ENCODE results near the gene HS6ST1. TPM values are rescaled to one million over a fixed set of nuclear protein-coding genes. Genes with fewer than 3 reads are reported as not detected.

Gene HS6ST1
- total RNA-seq, 2 donors from 2014 or later, result 25.4 to 44.8 TPM

DNA sequence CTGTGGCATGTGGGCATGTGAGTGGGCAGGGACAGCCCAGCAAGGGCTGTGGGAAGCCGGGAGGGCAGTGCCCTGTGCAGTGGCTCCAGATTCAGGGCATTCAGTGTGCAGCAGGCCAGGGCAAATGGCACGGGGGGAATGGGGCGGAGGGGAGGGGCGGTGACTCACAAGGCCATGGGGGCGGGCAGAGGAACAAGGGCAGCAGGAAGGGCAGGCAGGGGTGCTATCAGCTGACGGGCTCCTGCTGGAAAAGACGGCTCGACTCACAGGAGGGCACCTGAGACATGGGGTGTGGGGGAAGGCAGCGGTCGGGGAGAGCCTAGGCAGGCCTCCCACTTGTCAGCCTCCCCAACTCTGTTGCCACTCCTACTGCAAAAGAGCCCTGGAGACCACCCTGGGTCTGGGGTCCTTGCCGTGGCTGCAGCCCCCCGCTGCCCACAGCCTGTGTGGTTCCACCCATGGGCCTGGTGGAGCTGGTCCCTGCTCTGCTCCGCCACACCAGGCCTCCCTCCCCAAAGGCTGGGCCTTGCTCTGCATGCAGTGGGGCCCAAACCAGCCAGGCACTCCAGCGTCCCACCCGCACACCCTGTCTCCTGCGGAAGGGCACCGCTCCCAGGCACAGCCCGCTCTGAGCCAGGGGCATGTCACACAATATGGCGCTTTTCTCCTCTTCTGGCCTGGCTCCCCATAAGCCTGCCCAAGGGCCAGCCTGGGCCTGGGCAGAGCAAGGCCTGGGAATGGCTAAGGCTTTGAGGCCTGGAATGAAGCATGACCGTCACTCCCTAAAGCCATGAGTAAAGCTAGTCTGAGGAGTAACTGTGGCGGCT, 25.9 kb downstream of the HS6ST1 start:
- ATAC-seq (peak; percentile 60), DNase-seq (peak; percentile 56 to 78 (median 73))
- 33 to 67% methylated on average over 10 to 17 of the region's 21 CpGs for WGBS, 2 donors
- H3K27ac ChIP-seq, result peak overlapping the region in 3 of 4 donors; percentile 12 to 38 (median 19)
- no peaks in the 10 kb centered on the region for H3K9me3 ChIP-seq
- peaks cover 43% of the 10 kb centered on the region for H3K4me1 ChIP-seq
- intact Hi-C loops (cut with DNase I), result no loop called here
- TF ChIP-seq POLR2A (IDR thresholded peaks at IDR 0.05), result no peak
- TF ChIP-seq, protein P1, sequence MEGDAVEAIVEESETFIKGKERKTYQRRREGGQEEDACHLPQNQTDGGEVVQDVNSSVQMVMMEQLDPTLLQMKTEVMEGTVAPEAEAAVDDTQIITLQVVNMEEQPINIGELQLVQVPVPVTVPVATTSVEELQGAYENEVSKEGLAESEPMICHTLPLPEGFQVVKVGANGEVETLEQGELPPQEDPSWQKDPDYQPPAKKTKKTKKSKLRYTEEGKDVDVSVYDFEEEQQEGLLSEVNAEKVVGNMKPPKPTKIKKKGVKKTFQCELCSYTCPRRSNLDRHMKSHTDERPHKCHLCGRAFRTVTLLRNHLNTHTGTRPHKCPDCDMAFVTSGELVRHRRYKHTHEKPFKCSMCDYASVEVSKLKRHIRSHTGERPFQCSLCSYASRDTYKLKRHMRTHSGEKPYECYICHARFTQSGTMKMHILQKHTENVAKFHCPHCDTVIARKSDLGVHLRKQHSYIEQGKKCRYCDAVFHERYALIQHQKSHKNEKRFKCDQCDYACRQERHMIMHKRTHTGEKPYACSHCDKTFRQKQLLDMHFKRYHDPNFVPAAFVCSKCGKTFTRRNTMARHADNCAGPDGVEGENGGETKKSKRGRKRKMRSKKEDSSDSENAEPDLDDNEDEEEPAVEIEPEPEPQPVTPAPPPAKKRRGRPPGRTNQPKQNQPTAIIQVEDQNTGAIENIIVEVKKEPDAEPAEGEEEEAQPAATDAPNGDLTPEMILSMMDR (IDR thresholded peaks at IDR 0.05), result no peak
- H3K36me3 ChIP-seq (replicated peaks in 1 of 2; ENCODE audit: insufficient read depth in 1 of 2, low read depth in 2 of 2), result no peaks in the 10 kb centered on the region
- H3K4me3 ChIP-seq, result no peak overlapping the region
- no peaks in the 10 kb centered on the region for H3K27me3 ChIP-seq

- H3K4me1 ChIP-seq, result peaks cover 51% of the 10 kb centered on the region
- intact Hi-C loops (cut with DNase I), result no loop called here
- H3K9me3 ChIP-seq, result no peaks in the 10 kb centered on the region
- no peak overlapping the region for H3K4me3 ChIP-seq
- peak overlapping the region in 2 of 4 donors; percentile 12 to 19 for H3K27ac ChIP-seq
- ATAC-seq (no peak), DNase-seq (no peak)
- no peaks in the 10 kb centered on the region for H3K27me3 ChIP-seq
- no peak for TF ChIP-seq POLR2A (IDR thresholded peaks at IDR 0.05)
- TF ChIP-seq, protein P1 (IDR thresholded peaks at IDR 0.05), result no peak
- H3K36me3 ChIP-seq (replicated peaks in 1 of 2; ENCODE audit: insufficient read depth in 1 of 2, low read depth in 2 of 2), result no peaks in the 10 kb centered on the region
- 78 to 90% methylated on average over 9 to 19 of the region's 19 CpGs for WGBS, 2 donors
Measured at GRCh38 chr2:128291844-128292598, 26.6 kb downstream of the HS6ST1 start.

- ATAC-seq, result no peak
- WGBS, 2 donors, result 61 to 91% methylated on average over 3 to 13 of the region's 13 CpGs
- H3K36me3 ChIP-seq (replicated peaks in 1 of 2; ENCODE audit: insufficient read depth in 1 of 2, low read depth in 2 of 2), result no peaks in the 10 kb centered on the region
- TF ChIP-seq, protein P1 (IDR thresholded peaks at IDR 0.05), result no peak
- no peak for TF ChIP-seq POLR2A (IDR thresholded peaks at IDR 0.05)
- H3K27me3 ChIP-seq, result no peaks in the 10 kb centered on the region
- H3K4me1 ChIP-seq, result peaks cover 58% of the 10 kb centered on the region
- no peak overlapping the region for H3K4me3 ChIP-seq
- peak overlapping the region in 1 of 4 donors; percentile 19 for H3K27ac ChIP-seq
- intact Hi-C loops (cut with DNase I), result no loop called here
- DNase-seq, result peak in 2 of 4 donors; percentile 36 to 41
- H3K9me3 ChIP-seq, result no peaks in the 10 kb centered on the region
Measured at GRCh38 chr2:128291161-128291843, 27.4 kb downstream of the HS6ST1 start.

- intact Hi-C loops (cut with DNase I), result no loop called here
- H3K4me1 ChIP-seq, result peaks cover 56% of the 10 kb centered on the region
- no peaks in the 10 kb centered on the region for H3K27me3 ChIP-seq
- no peak for DNase-seq
- no peaks in the 10 kb centered on the region for H3K36me3 ChIP-seq (replicated peaks in 1 of 2; ENCODE audit: insufficient read depth in 1 of 2, low read depth in 2 of 2)
- ATAC-seq, result no peak
- 94 to 95% methylated on average over 3 of the region's 3 CpGs for WGBS, 2 donors
- no peak for TF ChIP-seq POLR2A (IDR thresholded peaks at IDR 0.05)
- TF ChIP-seq, protein P1 (IDR thresholded peaks at IDR 0.05), result no peak
- no peaks in the 10 kb centered on the region for H3K9me3 ChIP-seq
- H3K27ac ChIP-seq, result no peak overlapping the region
- H3K4me3 ChIP-seq, result no peak overlapping the region
Measured at GRCh38 chr2:128290356-128290755, 28.3 kb downstream of the HS6ST1 start.
